Activated naive CD8-positive, alpha-beta T cell treated with anti-CD3 and anti-CD28 coated beads, Interleukin-2, amount 50 U/mL, for 16 hours (primary cell): ENCODE results near the gene IMPDH2.

Source experiments
- DNase-seq: peaks from one replicate; pipeline ENCODE4 v3.0.0-alpha.2; 2020; ENCODE audit warnings: low read depth, low spot score

The IMPDH2 gene

GRCh38 chr3:48983096-48983495, 46.1 kb downstream of the IMPDH2 start:
- DNase-seq: no peak

- DNase-seq: no peak
Measured at GRCh38 chr3:48982686-48983085, 46.5 kb downstream of the IMPDH2 start.

GRCh38 chr3:48982016-48982415, 47.2 kb downstream of the IMPDH2 start:
- no peak for DNase-seq

- DNase-seq: no peak
Measured at GRCh38 chr3:48980295-48980694, 48.9 kb downstream of the IMPDH2 start.

- DNase-seq: no peak
Measured at GRCh38 chr3:48979451-48979850, 49.7 kb downstream of the IMPDH2 start.
